NCI-H146 treated with DMSO at 0.1 percent for 48 hours (cell line): ENCODE measurements around the gene PITX2.

Experiments
- DNase-seq: peaks from one replicate; lab custom pipeline; 2025; ENCODE audit not compliant: unreplicated experiment; lab: John Stamatoyannopoulos, UW

Gene PITX2

DNA sequence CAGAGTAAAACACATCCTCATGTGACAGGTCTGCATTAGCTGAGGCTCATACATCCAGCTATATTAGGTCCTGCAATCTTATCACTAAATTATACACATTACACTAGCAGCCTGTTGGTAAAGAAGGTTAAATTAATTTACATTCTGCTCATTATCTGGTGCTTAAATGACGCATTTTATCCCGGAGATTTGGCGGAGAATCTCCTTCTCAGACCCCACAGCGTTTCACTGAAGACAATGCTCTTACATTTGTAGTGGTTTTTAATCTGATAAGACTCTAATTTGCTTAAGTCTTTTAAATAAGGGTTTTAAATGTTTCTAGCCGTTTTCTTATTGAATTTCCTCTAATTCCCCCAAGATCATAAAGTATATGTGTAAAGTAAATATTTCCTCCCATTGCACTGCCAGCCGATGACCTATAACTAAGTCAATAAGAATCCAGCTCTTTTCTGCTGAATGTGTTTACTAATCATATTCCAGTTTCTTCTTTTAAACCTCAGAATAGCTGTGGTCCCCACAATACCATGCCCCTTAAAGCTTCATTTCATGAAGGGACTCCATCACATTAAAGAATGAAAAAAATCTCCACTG, 2.1 kb upstream of the PITX2 start:
- DNase-seq, result no peak

DNA sequence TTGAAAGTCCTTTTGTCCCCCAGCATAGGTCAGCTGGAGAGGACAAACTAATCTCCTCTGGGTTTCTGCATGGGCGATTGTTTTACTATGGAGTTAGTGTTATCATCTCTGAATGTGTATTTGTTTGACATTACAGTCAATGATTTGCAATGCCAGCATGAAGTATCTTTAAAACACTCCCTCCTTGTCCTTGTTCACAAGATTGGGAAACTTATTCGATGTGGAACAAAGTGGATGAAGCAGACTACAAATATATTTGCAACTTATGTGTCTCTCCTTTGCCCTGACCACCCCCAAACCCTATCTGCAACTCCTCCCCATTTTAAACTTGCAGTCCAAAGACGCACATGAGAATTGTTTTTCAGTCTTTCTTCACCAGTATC, 1.5 kb upstream of the PITX2 start:
- DNase-seq, result no peak

DNA sequence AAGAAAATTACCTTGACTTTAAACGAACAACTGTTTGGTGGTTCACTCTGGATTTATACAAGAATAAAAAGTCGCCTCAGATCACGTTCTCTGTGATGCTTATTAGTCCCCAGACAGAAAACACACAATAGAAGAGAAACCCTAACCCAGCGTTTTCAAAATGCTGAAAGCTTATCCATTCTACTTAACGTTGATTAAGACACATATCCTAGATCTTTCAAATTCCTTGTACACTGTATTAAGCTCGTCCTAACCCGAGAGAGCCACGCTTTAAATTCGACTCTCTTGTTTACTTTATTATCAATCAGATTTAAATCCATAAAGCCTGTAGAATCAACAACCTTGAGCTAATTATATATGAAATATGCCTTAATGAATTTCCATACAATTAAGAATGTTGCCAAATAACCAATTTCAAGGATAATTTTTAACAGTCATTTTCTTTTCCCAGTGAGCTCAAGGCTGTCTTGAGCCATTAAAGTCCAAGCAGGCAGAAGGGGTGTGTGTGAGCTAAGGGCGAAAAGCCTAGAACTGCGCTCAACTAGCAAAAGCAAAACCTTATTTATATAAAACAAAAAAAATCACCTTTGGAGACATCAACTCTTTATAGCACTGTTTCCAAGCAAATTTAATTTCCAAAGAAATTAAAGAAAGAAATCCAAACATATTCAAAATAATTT, 981 bp upstream of the PITX2 start:
- DNase-seq, result no peak

DNA sequence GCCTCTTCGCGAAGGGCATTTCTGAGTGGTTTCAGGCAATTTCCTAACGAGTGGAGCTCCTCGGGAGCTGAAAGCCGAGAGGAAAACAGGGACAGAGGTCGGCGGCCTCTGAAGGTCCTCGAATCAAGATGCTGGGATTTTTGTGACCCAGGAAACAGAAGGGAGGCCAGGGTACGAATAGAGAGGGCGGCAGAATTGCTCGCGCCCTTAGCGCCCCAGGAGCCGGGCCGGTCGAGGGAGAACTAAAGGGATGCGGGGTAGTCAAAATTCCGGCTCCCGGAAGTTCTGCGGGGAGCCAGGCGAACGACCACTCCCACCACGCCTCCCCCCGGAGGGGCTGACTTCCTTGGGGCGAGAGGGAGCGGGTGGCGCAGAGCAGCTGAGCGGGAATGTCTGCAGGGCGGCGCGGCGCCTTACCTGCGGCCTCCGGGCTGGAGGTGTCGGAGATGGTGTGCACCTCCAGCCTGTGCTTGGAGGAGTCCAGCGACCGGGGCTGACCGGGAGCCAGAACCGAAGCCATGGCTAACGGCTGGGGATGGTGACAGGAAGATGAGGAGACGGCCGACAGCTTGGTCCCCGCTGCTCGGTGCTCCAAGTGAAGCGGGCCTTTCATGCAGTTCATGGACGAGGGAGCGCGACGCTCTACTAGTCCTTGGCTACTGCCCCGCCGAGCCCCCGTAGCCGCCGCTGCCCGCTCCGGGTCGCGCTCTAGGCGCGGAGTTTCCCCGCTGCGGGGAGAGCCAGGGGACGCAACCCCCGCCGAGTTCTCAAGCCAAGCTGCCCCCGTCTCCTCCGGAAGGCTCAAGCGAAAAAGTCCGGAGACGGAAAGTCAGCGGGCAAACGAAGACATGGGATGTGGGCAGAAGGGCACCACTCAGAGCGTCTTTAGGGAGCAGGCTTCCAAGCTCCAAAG, 782 bp downstream of the PITX2 start:
- DNase-seq, result no peak

DNA sequence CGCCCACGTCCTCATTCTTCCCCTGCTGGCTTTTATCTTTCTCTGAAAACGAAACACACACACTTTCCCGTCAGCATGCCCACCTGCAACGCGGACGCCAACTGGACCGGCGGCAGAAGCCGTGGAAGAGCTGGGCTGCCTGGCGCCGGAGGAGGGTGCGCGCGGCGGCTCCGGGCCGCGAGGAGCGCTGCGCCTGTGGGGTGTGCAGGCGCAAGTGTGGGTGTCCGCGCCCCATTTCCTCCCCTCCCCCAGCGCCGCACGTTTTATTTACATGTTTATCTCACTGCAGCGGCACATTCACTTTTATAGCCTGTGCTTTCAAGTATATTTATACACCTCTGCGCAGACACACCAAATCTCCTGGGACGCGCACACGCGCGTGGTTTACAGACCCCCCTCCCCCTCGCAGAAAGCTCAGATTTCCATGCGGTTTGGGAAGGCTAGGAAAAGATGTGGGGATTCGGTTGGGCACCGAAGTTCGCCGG, 1.5 kb downstream of the PITX2 start:
- no peak for DNase-seq

DNA sequence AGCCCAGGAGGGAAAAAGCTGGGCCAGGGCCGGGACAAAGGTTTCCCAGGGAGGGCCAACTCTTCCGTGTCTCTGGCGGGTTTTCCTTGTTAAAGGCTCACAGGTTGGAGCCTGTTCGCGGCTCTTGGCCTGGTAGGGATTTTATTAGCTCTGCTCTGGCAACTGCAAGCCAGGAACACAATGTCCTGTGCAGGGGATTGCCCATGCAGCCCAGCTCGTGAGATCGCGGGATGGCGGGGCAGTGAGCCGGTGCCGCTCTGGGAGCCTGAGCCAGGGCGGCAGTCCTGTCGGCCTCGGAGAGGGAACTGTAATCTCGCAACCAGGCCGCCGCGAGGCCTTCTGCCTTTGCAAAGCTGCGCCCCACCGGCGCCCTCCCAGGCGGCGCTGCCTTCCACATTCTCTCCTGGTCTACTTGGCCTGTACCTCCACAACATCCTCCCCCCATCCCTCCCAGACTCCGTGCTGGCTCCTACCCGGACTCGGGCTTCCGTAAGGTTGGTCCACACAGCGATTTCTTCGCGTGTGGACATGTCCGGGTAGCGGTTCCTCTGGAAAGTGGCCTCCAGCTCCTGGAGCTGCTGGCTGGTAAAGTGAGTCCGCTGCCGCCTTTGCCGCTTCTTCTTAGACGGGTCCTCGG, 2.1 kb downstream of the PITX2 start:
- DNase-seq, result no peak

DNA sequence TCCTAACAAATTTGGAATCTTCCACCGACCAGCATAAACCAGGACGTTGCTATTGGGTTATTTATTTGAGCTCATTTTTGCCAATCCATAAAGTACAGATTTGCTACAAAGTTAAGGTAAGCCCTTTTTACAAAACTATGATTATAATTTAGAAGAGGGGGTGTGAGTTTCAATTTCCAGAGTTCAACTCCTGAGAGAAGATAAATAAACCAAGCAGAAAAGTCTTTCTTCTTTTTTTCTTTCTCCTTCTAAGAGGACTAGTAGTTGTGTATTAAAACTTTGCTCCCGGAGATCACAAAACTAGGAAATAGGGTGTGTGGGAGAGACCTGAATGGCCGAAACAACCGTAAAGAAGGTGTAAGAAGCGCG, 2.6 kb downstream of the PITX2 start:
- no peak for DNase-seq

DNA sequence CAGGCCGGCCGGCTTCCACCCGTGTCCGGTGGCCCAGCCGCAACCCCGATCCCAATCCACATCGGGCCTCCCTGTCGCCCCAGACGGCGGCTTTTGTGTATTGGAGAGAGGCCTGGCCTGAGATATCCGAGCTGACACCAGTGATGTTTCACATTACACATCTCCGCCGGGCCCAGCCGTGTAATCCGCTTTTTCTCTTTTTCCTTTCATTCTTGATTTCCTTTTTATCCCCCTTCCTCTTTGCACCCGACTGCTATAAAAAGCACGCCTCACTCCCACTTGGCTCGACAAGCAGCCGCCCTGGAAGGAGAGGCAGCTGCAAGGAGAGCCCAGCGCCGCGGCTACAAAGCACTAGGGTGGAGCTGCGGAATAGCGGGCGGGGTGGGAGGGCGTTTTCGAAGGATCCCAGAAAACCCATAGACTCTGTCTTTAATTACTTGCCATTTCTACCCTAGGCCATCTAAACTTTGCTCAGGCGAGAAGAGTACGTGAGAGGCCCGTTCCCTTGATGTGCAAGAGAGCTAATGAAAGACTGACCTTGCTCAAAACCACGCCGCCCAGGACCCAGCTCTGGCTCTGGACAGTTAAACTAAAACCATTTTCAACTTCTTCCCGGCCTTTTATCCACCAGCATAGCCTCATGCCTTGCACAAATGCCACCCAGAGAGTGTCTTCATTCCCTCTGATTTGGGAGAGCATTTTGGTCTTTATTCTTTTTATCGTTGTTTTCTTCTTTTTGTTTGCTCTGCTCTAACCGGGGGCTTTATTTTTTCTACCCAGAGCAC, 3.2 kb downstream of the PITX2 start:
- no peak for DNase-seq

DNA sequence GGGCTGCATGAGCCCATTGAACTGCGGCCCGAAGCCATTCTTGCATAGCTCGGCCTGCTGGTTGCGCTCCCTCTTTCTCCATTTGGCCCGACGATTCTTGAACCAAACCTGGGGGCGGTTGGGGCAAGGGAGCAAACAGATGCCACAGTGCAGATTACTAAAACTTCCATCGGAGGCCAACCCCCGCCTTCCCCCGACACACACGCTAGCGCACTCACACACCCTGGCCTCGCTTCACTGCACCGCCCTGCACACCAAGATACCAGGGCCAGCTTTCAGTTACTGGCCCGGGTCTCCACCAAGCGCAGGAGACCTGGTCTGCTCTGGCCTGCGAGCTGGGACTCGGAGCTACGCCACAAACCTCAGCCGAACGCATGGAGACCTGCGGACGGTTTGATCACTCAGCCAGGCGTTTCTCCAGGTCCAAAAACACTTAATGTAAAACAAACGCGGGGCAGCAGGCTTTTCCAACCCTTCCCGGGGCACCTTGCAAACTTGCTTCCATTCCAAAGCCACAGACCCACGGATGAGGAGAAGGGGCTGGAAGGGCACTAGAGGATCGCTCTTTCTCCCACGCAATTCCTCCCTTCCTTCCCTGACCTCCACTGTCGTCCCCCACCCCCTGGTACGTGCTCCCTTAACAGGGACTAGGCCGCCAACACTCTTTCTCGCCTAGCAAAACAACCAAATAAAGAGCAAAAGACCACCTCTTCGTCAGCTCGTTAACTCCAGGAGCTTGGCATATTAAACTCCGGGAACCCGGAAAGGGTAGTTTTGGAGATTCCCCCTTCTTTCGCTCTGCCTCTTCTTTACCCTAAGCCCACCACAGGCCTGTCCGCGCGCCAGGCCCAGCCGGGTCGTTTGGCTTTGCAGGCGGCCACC, 4.1 kb downstream of the PITX2 start:
- DNase-seq, result no peak

DNA sequence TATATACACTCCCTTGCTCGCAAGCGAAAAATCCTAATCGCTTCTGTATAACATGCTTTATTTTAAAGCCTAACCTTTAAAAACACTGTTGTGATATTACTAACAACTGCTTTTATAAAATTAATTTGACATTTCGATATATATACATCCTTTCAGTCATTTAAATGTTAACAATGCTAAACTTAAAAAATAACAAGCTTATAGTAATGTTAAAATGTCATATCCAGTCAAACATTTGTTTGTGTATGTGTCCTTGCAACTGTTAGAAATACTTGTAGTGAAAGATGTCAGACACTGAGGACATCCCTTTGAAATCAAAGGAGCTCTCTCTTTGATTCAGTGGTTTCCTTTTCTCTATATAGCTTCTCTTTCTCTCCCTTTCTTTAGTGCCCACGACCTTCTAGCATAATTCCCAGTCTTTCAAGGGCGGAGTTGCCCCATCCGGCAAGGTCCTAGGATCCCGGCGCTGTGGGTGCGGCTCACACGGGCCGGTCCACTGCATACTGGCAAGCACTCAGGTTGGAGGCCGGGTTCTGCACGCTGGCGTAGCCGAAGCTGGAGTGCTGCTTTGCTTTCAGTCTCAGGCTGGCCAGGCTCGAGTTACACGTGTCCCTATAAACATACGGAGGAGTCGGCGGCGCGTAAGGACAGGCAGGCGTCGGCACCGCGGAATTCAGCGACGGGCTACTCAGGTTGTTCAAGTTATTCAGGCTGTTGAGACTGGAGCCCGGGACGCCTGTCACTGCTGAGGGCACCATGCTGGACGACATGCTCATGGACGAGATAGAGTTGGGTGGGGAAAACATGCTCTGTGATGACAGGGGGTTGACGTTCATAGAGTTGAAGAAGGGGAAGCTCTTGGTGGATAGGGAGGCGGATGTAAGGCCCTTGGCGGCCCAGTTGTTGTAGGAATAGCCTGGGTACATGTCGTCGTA, 5.0 kb downstream of the PITX2 start:
- no peak for DNase-seq

DNA sequence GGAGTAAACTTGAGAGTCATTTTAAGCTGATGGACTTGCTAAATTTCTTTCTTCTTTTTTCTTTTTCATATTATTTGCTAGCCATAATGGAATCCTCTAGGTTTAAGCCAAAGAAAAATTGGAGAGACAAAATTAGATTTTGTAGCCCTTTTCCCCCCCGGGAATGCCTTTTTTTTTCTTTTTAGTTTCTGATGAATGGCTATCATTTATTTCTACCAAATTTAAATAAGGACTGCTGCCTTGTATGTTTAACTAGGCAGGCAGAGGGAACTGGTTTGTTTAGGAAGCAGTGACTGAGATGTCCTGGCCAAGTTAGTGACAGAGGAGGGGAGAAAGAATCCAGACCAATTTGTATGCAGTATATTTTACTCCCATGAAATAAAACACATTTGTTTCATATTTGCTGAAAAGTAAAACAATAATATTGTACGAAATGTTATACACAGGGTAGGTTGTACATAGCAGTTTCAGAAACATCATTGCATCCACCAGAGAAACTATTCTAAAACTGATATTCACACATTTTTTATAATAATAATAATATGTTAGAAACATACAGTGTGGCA, 5.7 kb downstream of the PITX2 start:
- no peak for DNase-seq

DNA sequence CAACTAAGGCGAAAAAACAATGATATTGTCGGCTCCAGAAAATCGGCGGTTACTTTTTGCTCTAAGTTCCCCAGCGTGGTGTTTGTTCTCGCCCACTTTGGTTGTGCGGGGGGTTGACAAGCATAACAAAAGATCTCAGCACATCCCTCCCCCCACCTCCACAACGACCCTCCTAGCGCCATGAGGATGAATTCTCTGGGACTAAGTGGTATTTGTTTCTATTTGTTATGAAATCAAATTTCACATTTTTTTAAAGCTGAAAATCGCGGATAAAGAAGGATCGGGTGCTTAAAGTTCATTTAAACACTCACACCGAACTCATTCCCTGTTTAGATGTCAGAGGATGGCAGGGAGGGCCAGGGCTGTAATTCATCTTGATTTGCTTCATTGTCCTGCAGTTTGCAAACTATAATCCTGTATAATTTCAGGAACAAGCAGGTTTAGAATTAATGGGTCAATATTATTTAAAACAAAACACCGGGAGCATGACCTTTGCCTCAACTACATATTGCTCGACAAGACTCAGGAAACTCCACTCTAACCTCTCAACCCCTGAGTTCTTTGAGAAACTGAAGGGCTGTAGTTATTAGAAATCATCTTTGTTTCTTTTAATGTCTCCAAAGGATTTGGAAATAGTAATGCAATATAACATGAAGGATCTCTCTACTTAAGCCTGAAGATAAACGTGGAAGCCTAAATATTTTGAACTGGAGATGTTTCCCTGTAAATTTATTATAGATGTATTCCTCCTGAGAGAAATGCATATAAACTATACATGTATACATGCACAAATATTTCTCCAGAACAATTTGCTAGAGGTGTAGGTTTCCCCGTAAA, 6.4 kb downstream of the PITX2 start:
- DNase-seq, result no peak

DNA sequence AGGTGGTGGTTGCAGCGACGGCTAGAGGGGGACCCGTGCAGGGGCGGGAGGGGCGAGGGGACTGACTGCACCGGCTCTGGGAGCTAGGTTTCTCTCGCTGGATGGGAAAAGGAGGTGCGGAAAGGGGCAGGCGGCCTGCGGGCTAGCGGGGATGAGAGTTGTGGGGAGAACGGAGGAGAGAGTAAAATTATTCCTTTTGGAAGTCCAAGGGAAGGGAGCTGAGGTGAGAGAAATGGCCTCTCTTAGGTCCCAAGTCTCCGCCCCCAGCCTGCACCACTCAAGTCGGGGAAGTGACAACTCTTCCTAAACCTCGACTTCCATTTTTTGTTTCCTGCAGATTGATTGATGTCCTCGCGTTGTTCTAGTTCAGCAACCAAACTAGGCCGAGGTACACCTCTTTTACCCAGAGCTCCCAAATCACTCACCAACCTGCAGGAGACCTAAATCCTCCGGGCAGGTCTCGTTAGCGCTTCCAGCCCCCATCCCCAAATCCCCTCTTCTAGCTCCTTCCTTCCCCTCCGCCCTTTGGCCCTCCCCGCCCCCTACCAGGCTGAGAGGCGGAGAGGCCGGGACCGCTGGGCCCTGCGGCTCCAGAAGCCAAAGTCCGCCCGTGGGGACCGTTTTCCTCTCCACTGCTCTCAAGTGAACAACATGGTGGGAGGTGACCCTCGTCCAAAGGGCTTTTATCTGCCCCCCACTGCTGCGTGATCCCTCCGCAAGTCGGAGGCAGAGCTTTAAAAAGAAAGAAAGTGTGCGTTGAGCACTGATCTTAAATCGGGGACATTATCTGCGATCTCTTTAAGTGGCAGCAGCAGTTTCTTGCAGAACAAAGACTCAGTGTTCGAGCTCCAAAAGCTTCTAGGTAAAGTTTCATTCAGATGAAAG, 7.3 kb downstream of the PITX2 start:
- DNase-seq, result no peak

DNA sequence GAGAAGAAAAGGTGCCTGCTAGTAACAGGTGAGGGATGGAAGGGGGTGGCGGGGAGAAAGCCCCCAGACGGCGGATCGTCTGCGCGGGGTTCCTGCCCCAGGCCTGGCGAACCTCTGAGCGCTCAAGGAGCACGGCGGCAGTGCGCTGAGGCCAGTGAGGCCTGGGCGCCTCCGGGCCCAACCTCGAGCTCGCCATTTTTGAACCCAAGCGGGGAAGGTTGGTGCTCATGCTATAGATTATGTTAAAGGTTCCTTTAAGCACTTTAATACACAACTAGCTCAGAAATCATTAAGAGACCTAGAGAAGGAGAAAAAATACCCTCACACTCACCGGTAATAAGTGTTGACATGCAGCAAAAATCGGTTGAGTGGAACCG, 7.9 kb downstream of the PITX2 start:
- no peak for DNase-seq

DNA sequence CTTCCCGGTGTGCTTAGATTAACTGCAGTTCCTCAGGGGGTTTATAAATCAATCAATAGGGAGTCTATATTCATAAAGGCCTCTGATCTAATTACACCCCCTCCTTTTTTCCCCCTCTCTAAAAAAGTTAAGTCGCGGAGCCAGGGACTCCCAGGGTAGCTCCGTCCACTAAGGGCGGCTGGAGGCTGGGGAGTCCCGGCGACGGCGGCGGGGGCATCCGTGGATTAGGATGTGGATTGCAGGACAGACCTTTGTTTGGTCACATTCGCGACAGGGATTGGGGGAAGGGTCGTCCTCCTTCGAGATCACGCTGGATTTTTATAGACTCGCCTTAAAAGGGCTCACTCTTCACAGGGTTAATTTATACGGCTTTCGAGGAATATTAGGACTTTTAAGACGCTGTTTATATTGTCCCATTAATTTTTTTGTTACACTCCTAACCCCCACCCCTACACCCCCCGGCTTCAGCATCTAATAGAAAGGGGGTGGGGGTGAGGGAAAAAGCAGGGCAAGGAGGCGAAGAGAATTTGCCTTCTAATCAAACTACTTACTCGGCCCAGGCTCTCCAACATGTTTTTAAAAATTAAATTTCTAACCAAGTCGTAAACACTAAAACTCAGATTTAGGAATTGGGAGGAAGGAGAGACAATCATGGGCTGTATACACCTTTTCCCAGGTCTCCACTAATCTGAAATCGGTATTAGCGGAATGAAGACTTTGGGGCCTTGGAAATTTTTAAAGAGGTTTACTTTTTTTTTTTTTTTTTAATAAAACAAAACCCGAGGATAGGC, 8.5 kb downstream of the PITX2 start:
- DNase-seq, result no peak

DNA sequence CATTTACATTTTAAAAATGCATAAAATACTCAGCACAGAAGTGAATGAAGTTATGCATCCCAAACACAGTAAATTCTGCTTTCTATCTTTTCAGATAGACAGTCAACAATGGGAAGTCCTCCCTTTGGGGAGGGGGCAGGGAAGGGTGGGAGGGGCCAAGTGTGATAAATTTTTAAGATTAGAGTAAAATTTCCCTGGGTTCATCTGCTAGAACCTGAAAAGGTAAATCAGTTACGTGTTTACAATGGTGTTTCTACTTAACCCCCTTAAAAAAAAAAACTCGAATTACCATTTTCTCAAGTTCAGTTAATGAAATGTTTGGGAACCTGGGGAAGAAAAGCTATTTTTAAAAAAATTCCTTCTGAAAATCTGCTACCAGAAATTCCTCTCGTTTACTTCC, 9.1 kb downstream of the PITX2 start:
- DNase-seq, result no peak
